MCF 10A (cell line): Measurements from ENCODE around the gene THADA. TPM values are rescaled to one million over a fixed set of nuclear protein-coding genes. Genes with fewer than 3 reads are reported as not detected.

Source experiments
- BruUV-seq: library from RNA; stranded (reverse); fragments of 400-500 nt; replicated peaks from 2 replicates; lab custom pipeline; 2021; lab: Mats Ljungman, UMichigan
- CTCF ChIA-PET: fragments of 300-600 bp; sonication (Branson Sonifier 250); formaldehyde crosslinking; extraction: SDS; loops from one replicate; lab custom pipeline; 2021; ENCODE audit warnings: antibody characterized with exemption, inconsistent platforms; lab: Yijun Ruan, JAX
- POLR2A ChIA-PET: fragments of 300-600, 350-650 bp; sonication (Branson Sonifier 250); formaldehyde crosslinking; extraction: SDS; loops from one replicate; lab custom pipeline; 2020; ENCODE audit warnings: antibody characterized with exemption, inconsistent platforms; lab: Yijun Ruan, JAX
- DNase-seq: peaks from one replicate; pipeline ENCODE4 v3.0.0-alpha.2; 2018; ENCODE audit not compliant: unreplicated experiment
- H3K27ac Mint-ChIP-seq: one replicate; pipeline ENCODE4 v1.8.0; 2022; ENCODE audit warnings: mild to moderate bottlenecking, low read depth, mixed read lengths; ENCODE audit not compliant: unreplicated experiment
- H3K27me3 Mint-ChIP-seq: one replicate; pipeline ENCODE4 v1.8.0; 2022; ENCODE audit warnings: mixed read lengths; ENCODE audit not compliant: insufficient read depth, unreplicated experiment
- H3K36me3 Mint-ChIP-seq: one replicate; pipeline ENCODE4 v1.8.0; 2022; ENCODE audit warnings: mild to moderate bottlenecking, moderate library complexity, mixed read lengths; ENCODE audit not compliant: insufficient read depth, unreplicated experiment
- H3K4me1 Mint-ChIP-seq: one replicate; pipeline ENCODE4 v1.8.0; 2022; ENCODE audit warnings: mixed read lengths; ENCODE audit not compliant: insufficient read depth, unreplicated experiment
- H3K4me3 Mint-ChIP-seq: one replicate; pipeline ENCODE4 v1.8.0; 2022; ENCODE audit warnings: mild to moderate bottlenecking, moderate library complexity, mixed read lengths; ENCODE audit not compliant: unreplicated experiment
- H3K9me3 Mint-ChIP-seq: one replicate; pipeline ENCODE4 v1.8.0; 2022; ENCODE audit warnings: mixed read lengths; ENCODE audit not compliant: unreplicated experiment
- CTCF ChIP-seq: fragments of 200-600 bp; IDR thresholded peaks from one replicate; pipeline ENCODE4 v1.8.0; 2022; ENCODE audit warnings: antibody characterized with exemption, mild to moderate bottlenecking; ENCODE audit not compliant: unreplicated experiment
- intact Hi-C: fragments of 100-400 bp; cut with micrococcal nuclease; formaldehyde crosslinking; loops from 2 replicates; pipeline ENCODE4 v1.14.1; 2022
- total RNA-seq: library from RNA; stranded (reverse); gene quantifications from 2 replicates; pipeline ENCODE4 v1.2.3, GENCODE V29; 2022

The THADA gene
- total RNA-seq, 1 experiment from 2014 or later, result 49.8 TPM

GRCh38 chr2:43518718-43519117, 77.1 kb downstream of the THADA start:
- BruUV-seq, result no TSS peak
- DNase-seq, result no peak
- Mint-ChIP-seq H3K36me3 (peaks cover 4% of the 10 kb centered on the region), H3K27me3 (no peaks in the 10 kb centered on the region), H3K27ac (peak overlapping the region; percentile 71), H3K9me3 (no peaks in the 10 kb centered on the region), H3K4me3 (peak overlapping the region; percentile 41), H3K4me1 (peaks cover 47% of the 10 kb centered on the region)
- ChIA-PET CTCF (interaction anchor here (1.1 to 2.7 kb wide), 2 partner anchors 9 to 23 kb away, joined by 3 to 16 read pairs; no protein-coding TSS in a partner anchor), POLR2A (interaction anchor here (0.6 to 9.8 kb wide), 6 partner anchors 8 to 298 kb away, joined by 3 to 141 read pairs (median 6); no protein-coding TSS in a partner anchor)
- TF ChIP-seq CTCF, result no peak
- intact Hi-C loops, result no loop called here

- no peak for DNase-seq
- ChIA-PET POLR2A (interaction anchor here (0.8 to 9.8 kb wide), 5 partner anchors 12 to 297 kb away, joined by 4 to 141 read pairs (median 9); no protein-coding TSS in a partner anchor), CTCF (interaction anchor here (1.0 to 2.7 kb wide), 3 partner anchors 9 to 34 kb away, joined by 3 to 16 read pairs (median 3); no protein-coding TSS in a partner anchor)
- peak overlapping the region; percentile 71 for H3K27ac Mint-ChIP-seq
- no peaks in the 10 kb centered on the region for H3K27me3 Mint-ChIP-seq
- peaks cover 9% of the 10 kb centered on the region for H3K36me3 Mint-ChIP-seq
- BruUV-seq, result no TSS peak
- no peaks in the 10 kb centered on the region for H3K9me3 Mint-ChIP-seq
- intact Hi-C loops, result no loop called here
- peaks cover 47% of the 10 kb centered on the region for H3K4me1 Mint-ChIP-seq
- H3K4me3 Mint-ChIP-seq, result no peak overlapping the region
- no peak for TF ChIP-seq CTCF
Observed at GRCh38 chr2:43518181-43518580, 77.7 kb downstream of the THADA start.

- DNase-seq, result no peak
- no peak for TF ChIP-seq CTCF
- ChIA-PET CTCF (no interaction called here), POLR2A (interaction anchor here (1.7 to 9.8 kb wide), 2 partner anchors 9 to 23 kb away, joined by 8 to 141 read pairs; no protein-coding TSS in a partner anchor)
- peaks cover 41% of the 10 kb centered on the region for H3K4me1 Mint-ChIP-seq
- peak overlapping the region; percentile 71 for H3K27ac Mint-ChIP-seq
- intact Hi-C loops, result no loop called here
- no peaks in the 10 kb centered on the region for H3K9me3 Mint-ChIP-seq
- peaks cover 9% of the 10 kb centered on the region for H3K36me3 Mint-ChIP-seq
- no peak overlapping the region for H3K4me3 Mint-ChIP-seq
- no TSS peak for BruUV-seq
- H3K27me3 Mint-ChIP-seq, result no peaks in the 10 kb centered on the region
Observed at GRCh38 chr2:43515807-43516497, 79.9 kb downstream of the THADA start.

GRCh38 chr2:43515248-43515647, 80.6 kb downstream of the THADA start:
- TF ChIP-seq CTCF, result no peak
- Mint-ChIP-seq H3K4me1 (peaks cover 37% of the 10 kb centered on the region), H3K27ac (peak overlapping the region; percentile 71), H3K36me3 (peaks cover 9% of the 10 kb centered on the region), H3K27me3 (no peaks in the 10 kb centered on the region), H3K9me3 (no peaks in the 10 kb centered on the region), H3K4me3 (no peak overlapping the region)
- no TSS peak for BruUV-seq
- ChIA-PET CTCF (no interaction called here), POLR2A (no interaction called here)
- DNase-seq, result no peak
- intact Hi-C loops, result no loop called here
